ENCODE measurements around the gene GLB1L2. TPM values are rescaled to one million over a fixed set of nuclear protein-coding genes. Genes with fewer than 3 reads are reported as not detected.

Gene GLB1L2
- total RNA-seq, 1 donor from 2014 or later, result 11.1 TPM

DNA sequence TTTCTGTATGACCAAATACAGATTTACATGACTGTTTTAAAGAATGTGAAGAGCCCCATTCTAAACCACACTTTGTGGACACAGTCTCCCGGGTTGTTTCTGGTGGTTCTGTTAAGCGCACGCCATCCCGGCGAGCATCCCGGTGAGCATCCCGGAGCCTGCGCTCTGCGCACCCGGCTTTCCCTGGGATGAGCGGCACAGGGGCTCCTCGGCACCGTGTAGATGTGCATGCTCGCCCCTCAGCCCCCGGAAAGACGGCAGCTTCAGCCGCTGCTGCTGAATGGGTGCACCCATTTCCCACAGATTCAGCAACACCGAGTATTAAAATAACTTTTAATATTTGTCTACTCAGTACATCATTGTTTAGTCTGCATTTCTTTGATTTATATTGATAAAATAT is 36.0 kb downstream of the GLB1L2 start:
- no peak for DNase-seq (ENCODE audit: low spot score)

DNA sequence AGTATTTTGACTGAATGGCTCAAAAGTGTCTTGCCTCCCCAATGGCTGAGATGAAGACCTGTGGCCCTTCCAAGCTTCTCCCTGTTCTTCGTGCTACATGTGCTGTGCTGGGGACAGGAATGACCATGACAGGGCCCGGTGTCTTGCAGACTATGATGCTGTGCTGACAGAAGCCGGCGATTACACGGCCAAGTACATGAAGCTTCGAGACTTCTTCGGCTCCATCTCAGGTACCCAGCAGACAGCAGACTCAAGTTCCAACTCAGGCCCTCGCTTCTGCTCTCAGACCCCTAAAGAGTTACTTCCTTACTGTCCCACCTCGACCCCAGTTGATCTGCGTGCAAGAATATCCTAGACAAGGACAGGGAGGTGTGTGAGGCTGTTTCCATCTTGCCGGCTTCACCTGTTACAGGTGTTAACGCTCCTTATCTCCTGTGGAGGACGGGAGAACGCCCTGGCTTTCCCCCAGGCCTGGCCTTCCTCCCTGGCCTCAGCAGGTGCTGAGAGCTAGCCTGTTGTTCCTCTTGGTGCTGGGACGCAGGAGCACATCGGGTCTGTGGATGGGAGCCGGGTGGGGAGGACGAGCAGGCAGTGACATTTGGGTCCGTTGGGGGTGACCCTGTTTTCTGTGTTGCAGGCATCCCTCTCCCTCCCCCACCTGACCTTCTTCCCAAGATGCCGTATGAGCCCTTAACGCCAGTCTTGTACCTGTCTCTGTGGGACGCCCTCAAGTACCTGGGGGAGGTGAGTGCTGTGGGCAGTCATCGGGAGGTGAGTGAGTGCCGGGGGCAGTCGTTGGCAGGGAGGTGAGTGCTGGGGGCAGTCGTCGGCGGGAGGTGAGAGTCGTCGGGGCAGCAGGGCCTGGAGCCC is 38.1 kb downstream of the GLB1L2 start:
- no peak for DNase-seq (ENCODE audit: low spot score)

DNA sequence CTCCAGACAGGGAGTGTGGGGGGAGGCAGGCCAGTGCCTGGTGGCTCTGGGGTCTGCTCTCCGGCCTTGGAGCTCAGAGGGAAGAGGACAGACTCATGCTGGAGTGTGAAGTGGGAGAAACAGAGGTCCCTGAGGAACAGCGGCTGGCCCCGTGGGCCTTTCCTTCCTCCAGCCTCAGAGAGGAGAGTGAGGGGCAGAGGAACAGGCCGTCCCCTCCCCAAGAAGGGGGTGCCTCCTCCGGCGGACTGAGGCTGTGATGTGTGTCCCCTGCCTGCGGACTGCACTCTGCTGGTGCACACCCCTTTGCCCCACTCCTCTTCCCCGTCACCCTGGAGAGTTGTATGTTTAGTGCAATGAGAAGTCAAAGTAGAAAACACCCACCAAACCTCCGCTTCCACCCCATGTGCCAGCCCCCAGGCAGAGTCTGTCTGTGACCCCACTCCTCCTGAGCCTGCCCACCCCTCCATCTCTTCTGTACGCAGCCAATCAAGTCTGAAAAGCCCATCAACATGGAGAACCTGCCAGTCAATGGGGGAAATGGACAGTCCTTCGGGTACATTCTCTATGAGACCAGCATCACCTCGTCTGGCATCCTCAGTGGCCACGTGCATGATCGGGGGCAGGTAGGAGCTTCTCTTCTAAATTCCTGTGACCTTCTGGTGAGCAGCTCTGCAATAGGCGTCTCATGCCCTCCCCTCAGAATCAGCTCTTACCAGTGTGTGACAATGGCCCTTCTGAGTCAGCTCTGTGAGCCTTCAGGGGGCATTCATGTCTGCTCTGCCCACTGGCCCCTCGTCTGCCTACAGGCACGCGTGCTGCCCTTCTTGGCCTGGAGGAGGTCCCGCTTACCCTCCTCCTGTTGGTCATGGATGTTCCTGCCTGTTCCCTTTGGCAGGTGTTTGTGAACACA is 39.0 kb downstream of the GLB1L2 start:
- DNase-seq (ENCODE audit: low spot score), result no peak

DNA sequence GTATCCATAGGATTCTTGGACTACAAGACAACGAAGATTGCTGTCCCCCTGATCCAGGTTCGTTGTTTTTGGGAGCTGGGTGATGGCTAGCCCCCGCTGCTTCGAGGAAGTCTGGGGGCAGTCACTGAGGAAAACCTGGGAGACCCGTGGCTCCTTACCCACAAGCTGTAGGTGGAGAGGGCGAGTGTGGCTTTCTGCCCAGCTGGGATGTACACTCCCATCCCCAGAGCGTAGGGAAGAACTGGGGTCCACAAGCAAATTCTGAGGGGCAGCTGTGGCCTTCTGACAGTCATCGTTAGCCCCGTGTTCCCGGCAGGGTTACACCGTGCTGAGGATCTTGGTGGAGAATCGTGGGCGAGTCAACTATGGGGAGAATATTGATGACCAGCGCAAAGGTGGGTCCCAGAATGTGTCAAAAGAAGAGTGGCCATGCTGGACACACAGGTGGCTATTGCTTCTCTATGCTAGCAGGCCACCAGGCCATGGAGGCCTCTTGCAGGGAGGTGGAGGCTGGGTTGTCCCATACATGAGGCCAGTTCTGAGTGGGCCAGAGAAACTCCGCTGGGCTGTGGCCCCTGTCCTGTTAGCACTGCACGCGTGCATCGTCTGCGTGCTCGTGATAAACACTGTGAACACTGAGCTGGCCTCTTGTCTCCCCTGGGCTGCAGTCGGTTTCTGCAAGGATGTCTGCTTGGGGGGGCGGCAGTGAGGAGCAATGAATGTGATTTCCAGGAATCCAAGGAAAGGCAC is 39.8 kb downstream of the GLB1L2 start:
- no peak for DNase-seq (ENCODE audit: low spot score)

DNA sequence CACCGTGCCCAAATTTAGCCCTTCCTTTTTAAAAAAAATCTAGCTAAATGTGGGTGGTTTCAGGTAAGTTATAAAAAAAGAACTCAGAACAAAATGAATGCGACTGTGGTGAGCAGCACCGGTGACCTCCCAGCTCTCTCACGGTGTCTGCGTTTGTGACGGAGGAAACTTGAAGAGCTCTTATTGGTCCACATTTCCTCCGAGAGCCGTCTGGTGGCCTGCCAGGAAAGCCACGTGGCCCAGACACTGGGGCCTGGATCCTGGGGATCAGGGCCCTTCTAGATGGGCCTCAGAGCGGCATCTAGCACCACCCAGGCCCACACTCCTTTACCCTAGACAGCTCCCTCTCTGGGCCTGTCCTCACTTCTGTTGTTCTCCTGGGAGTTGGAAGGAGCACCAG is 40.7 kb downstream of the GLB1L2 start:
- no peak for DNase-seq (ENCODE audit: low spot score)

DNA sequence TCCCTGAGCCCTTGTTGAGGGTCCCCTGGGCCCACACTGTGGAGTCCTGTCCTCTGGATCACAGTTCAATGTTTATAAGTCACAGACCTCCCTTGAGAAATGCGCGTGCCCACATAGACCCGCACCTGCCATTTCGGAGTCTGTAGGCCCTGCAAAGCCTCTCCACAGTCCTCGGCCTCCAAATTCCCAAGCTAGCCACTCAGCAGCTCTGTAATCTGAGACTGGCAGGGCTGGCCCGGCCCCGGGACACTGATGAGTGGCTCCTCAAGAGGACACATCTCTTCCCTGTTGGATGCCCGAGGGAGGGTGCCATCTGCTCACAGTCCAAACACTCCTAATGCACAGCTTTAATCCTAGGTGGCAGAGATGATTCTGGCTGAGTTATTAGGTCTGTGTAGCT is 41.2 kb downstream of the GLB1L2 start:
- no peak for DNase-seq (ENCODE audit: low spot score)

DNA sequence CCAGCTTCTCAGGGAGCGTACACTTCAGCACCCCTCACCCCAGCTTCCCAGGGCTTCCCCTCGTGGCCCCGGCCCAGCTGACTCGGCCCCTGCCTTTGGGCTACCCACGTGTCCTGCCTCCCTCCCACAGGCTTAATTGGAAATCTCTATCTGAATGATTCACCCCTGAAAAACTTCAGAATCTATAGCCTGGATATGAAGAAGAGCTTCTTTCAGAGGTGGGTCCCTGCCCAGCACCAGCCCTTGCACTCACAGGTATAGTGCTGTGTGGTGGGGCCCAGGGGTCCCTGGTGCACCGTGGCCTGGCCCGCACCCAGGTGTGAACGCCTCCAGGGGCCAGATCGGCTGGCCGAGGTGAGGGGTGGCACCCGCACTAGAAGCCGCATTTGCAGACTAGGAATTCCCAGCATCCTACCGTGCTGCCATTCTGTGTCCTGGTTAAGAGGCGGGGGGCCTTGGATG is 41.8 kb downstream of the GLB1L2 start:
- no peak for DNase-seq (ENCODE audit: low spot score)

DNA sequence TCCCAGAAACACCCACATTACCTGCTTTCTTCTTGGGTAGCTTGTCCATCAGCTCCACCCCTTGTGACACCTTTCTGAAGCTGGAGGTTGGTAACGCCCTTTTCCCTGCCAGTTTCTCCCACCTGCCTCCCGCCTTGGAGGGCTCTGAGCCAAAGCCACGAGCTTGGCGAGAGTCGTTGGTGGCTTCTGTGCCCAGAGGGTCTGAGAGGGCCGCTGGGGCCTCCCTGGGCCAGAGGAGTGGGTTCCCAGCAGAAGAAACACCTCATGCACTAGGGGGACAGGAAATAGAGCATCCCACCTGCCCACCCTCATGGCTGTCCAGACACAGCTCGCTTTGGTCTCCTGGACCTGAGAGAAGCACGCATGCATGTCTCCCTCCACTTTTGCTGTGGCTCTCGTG is 42.4 kb downstream of the GLB1L2 start:
- no peak for DNase-seq (ENCODE audit: low spot score)

DNA sequence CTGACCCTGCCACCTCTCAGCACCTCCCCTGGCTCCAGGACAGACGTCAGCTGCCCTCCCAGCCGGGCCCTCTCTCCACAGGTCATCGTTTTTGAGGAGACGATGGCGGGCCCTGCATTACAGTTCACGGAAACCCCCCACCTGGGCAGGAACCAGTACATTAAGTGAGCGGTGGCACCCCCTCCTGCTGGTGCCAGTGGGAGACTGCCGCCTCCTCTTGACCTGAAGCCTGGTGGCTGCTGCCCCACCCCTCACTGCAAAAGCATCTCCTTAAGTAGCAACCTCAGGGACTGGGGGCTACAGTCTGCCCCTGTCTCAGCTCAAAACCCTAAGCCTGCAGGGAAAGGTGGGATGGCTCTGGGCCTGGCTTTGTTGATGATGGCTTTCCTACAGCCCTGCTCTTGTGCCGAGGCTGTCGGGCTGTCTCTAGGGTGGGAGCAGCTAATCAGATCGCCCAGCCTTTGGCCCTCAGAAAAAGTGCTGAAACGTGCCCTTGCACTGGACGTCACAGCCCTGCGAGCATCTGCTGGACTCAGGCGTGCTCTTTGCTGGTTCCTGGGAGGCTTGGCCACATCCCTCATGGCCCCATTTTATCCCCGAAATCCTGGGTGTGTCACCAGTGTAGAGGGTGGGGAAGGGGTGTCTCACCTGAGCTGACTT is 43.2 kb downstream of the GLB1L2 start:
- DNase-seq (ENCODE audit: low spot score), result no peak

DNA sequence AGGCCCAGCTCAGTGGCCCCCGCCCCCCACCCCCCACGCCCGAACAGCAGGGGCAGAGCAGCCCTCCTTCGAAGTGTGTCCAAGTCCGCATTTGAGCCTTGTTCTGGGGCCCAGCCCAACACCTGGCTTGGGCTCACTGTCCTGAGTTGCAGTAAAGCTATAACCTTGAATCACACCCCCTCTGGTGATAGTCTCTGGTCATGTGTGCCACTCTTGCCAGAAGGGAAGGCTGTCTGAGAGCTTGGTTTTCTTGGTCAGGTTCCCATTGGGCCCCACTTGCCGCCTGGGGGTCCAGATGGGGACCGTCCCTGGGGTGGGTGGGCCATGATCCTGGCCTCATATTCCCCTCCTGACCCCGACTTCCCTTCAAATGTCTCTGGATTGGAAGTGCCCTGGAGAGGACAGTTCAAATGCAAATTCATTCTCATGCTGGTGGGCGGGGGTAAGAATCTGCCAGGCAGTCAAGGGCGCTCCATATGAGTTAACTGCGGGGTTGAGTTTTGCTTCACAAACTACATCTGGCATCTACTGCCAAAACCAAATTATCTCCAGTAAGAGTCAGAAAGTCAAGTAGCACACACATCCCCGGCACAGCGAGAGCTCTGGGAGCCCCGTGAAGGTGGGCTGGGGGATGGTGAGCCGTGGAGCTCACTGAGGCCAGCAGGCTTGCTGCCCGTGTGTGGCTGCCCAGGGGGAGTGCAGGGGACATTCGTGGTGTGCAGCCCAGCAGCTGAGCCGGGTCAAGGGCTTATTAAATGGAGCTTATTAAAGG is 44.5 kb downstream of the GLB1L2 start:
- no peak for DNase-seq (ENCODE audit: low spot score)

DNA sequence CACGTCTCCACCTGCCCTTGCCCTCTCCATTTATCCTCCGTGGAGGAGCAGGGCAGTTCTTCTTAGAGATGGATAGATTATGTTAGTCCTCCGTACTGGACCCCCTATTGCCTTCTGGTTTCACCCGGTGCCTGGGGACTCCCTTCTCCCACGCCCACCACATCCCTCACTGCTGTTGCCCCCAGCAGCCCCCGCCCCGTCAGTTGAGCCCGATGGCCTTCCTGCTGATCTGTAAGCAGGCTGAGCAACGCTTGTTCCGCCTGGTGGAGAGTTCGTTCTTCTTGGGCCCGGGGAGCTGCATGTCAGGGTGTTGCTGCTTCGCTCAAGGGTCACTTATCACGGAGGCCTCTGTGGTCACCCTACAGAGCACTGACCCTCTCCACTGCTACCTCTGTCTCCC is 46.1 kb downstream of the GLB1L2 start:
- DNase-seq (ENCODE audit: low spot score), result no peak

DNA sequence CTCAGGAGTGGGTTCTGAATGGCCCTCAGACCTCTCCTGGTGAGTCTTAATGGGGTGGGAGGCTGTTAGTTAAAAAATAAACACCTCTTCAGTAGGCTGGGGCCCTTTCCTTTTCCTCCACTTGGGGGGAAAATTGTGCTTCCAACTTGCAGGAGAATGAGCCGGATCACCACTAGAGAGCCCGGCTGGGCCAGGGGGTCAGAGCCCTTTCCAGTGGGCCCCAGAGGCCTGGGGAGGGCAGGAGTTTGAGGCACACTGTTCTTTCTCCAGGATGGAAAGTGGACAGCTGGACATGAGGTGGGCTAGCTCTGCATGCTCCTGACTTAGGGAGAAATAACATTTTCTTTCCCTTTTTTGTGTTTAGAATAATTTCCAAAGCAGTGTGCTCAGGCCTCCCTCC is 47.5 kb downstream of the GLB1L2 start:
- no peak for DNase-seq (ENCODE audit: low spot score)

DNA sequence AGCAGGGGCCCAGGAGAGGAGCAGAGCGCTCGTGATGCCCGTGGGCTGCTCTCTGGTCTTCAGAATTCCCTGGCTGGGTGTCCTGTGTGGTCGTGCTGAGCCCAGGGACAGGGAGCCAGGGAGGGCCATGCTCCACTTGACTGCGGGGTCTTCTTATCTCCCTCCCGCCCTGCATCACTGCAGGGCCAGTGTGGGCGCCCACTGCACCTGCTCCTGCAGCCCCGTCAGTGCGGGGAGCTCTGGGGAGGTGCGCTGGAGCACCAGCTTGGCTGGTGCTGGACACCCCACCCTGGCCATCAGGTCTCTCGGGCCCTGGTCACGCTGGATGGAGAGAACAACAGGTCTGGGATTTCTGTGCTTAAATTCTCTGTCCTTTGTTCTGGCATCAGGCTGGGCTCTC is 48.4 kb downstream of the GLB1L2 start:
- no peak for DNase-seq (ENCODE audit: low spot score)

DNA sequence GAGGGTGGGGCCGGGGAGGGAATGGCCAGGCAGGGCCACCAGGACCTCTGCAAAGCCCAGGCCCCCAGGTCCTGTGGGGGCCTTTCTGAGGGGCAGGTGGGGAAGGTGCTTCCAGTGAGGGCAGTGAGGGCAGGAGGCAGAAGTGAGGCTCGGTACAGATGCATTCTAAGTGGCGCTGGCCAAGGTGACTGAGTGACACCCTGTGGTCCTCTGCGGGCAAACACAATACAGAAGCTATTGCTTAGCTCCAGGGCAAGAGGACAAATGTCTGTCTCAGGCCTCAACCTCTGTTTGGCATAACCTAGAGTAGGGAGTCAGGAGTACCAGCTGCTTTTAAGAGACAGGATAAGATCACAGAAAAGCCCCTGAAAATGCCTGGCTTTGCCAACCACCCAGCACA is 49.0 kb downstream of the GLB1L2 start:
- no peak for DNase-seq (ENCODE audit: low spot score)

DNA sequence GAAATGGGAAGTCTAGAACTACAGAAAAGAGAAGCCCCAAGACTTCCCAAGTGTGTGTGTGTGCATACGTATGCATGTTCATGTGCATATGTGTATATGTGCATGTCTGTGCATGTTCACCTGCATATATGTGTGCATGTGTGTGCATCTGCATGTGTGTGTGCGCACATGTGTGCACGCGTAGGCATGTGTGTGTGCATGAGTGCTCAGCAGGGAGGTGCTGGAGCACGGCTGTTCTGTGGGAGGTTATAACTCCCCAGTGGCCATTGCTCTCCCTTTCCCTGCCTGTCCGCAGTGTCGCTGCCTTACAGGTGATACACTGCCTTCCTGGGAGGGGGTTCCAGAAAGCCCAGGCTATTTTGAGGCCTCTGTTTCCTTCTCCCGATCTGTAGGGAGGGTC is 50.5 kb downstream of the GLB1L2 start:
- no peak for DNase-seq (ENCODE audit: low spot score)

DNA sequence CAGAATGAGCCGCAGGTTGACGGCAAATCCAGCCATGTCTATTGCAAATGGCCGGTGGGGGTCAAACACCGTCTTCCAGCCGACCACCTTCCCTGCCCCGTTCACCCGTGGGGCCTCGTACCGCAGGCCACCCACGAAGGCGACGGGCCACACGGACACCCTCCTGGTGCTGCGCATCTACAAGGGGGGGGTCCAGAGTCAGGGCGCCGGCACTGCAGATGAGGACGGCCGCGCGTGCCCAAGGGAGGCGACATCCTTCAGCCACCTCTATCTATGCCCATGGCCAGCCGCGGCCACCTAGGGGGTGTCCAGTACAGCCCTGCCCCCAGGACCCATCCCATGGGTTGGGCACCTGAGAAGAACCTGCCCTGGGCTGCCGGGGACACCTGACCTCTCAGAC is 51.0 kb downstream of the GLB1L2 start:
- no peak for DNase-seq (ENCODE audit: low spot score)

DNA sequence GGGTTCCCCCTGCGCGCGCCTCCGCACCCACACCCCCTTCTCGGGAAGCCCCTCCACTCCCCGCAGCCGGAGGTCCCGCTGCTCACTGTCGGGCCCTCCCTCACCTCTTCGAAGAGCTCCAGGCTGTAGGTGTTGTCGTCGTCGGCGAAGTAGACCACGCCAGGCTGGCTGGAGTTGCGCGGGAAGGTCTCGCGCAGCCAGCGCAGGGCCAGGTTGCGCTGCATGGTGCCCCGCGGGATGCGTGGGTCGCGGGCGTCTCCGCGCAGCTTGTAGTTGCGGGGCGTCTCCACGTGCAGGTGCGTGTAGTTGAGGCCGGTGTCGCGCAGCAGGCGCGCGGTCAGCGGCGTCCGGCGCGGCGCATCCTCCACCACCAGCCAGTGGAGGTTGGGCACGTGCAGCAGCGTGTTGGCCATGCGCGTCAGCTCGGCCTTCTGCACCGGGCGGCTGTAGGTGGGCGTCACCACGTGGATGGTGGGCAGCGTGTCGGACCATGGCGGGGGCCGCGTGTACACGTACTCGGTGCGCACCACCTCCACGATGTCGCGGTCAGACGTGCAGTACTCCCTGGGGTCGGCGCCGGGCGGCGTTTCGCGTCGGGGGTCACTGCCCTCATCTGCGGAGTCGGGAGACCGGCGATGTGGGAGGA is 51.9 kb downstream of the GLB1L2 start:
- DNase-seq (ENCODE audit: low spot score), result no peak

DNA sequence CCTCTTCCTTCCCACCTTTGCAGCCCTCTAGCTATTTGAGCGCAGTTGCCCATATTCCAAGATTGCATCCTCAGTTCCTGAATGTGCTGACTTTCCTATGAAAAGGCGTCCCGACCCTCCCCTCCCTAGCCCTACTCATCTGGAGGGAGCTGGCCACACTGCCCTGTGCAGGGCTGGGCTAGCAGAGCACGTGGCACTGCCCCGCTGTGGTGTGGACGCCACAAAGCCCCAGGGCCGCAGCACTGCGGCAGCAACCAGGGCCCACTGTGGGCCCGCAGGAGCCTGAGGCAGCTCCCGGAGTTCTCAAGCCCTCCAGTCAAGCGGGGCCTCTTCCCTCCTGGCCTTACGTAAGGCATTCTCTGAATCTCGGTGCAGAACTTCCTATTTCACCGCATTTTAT is 52.6 kb downstream of the GLB1L2 start:
- no peak for DNase-seq (ENCODE audit: low spot score)

DNA sequence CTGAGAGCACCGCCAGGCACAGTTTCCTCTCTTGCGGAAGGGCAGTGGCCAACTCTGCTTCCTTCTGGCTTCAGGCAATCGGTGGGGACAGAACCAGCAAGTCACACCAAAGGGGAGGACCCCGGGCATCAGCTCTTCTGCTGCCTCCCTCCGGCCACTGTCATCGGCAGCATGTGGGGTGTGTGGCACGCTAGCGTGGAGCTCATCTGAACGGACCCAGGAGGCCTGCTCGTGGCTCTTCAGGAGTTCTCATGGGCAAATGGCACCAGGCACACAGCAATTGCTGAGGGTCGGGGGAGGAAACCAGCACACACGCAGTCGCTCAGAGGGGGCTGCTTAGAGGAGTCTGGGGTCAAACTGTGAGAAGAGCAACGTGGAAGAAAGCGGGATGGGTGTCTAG is 53.4 kb downstream of the GLB1L2 start:
- no peak for DNase-seq (ENCODE audit: low spot score)

All from ureter (tissue), 1 donor.